Hepatocyte (in vitro differentiated cells): ENCODE data around the gene CCDC137.

Experiments
- CTCF ChIP-seq: fragments of 200-600 bp; sonication (generic); IDR thresholded peaks from 2 replicates; pipeline ENCODE4 v1.5.1; 2016; ENCODE audit warnings: antibody characterized with exemption, mild to moderate bottlenecking; ENCODE audit not compliant: poor library complexity
- EZH2 ChIP-seq: fragments of 200-600 bp; sonication (generic); IDR thresholded peaks from 2 replicates; pipeline ENCODE4 v1.6.1; 2016; ENCODE audit warnings: antibody characterized with exemption, mild to moderate bottlenecking, borderline replicate concordance
- EZH2phosphoT487 ChIP-seq: fragments of 200-600 bp; sonication (generic); IDR thresholded peaks from one replicate; pipeline ENCODE4 v1.6.1; 2018; ENCODE audit warnings: antibody characterized with exemption, mild to moderate bottlenecking, low read depth, moderate library complexity; ENCODE audit not compliant: unreplicated experiment, severe bottlenecking

- TF ChIP-seq CTCF: no peak
- no peak for TF ChIP-seq EZH2
- no peak for TF ChIP-seq EZH2phosphoT487
These were observed 41.4 kb downstream of the CCDC137 start for GRCh38 chr17:81707725-81708646.
